Measurements from ENCODE around the gene CTIF.
"Not testable (repeated sequence)": the region's sequence is repeated elsewhere in the genome, so short reads cannot be mapped to it uniquely, and the experiment has no call there.

Gene CTIF

GRCh38 chr18:48715711-48716361 is 177.0 kb downstream of the CTIF start:
- DNase-seq = no peak

- DNase-seq = not testable (repeated sequence)
Observed at GRCh38 chr18:48717227-48717626, 178.4 kb downstream of the CTIF start.

GRCh38 chr18:48718251-48718959 is 179.6 kb downstream of the CTIF start:
- no peak for DNase-seq

GRCh38 chr18:48719388-48719787 is 180.6 kb downstream of the CTIF start:
- DNase-seq = no peak

GRCh38 chr18:48719974-48720654 is 181.3 kb downstream of the CTIF start:
- DNase-seq = no peak

GRCh38 chr18:48720655-48721025 is 181.8 kb downstream of the CTIF start:
- DNase-seq = no peak

- DNase-seq = no peak
Observed at GRCh38 chr18:48721312-48721711, 182.5 kb downstream of the CTIF start.

- DNase-seq = no peak
Observed at GRCh38 chr18:48723016-48723415, 184.2 kb downstream of the CTIF start.

GRCh38 chr18:48723837-48724236 is 185.0 kb downstream of the CTIF start:
- DNase-seq = no peak

GRCh38 chr18:48724442-48724841 is 185.6 kb downstream of the CTIF start:
- no peak for DNase-seq

GRCh38 chr18:48724939-48725338 is 186.1 kb downstream of the CTIF start:
- no peak for DNase-seq

- DNase-seq = no peak
Observed at GRCh38 chr18:48725562-48725961, 186.7 kb downstream of the CTIF start.

- DNase-seq = no peak
Observed at GRCh38 chr18:48727681-48728080, 188.8 kb downstream of the CTIF start.

- no peak for DNase-seq
Observed at GRCh38 chr18:48728204-48728833, 189.5 kb downstream of the CTIF start.

GRCh38 chr18:48729404-48729803 is 190.6 kb downstream of the CTIF start:
- no peak for DNase-seq

- DNase-seq = no peak
Observed at GRCh38 chr18:48730010-48730409, 191.2 kb downstream of the CTIF start.

GRCh38 chr18:48732767-48733424 is 194.1 kb downstream of the CTIF start:
- no peak for DNase-seq

GRCh38 chr18:48733643-48734253 is 194.9 kb downstream of the CTIF start:
- DNase-seq = no peak

- DNase-seq = no peak
Observed at GRCh38 chr18:48734460-48734859, 195.6 kb downstream of the CTIF start.

GRCh38 chr18:48735080-48735676 is 196.3 kb downstream of the CTIF start:
- DNase-seq = no peak

- no peak for DNase-seq
Observed at GRCh38 chr18:48735681-48736255, 196.9 kb downstream of the CTIF start.
